HepG2 (cell line): Measurements from ENCODE around the gene KANSL1. TPM values are rescaled to one million over a fixed set of nuclear protein-coding genes. Genes with fewer than 3 reads are reported as not detected.
"Not testable (repeated sequence)": the region's sequence is repeated elsewhere in the genome, so short reads cannot be mapped to it uniquely, and the experiment has no call there.

ENCODE experiments used
- ATAC-seq: fragments of 200-7000 bp; cut with Tn5 transposase; 3 replicates; pipeline ENCODE4 v1.9.1; 2020; ENCODE audit warnings: mild to moderate bottlenecking, moderate library complexity
- BruUV-seq: library from RNA; stranded (reverse); fragments of 400-500 nt; replicated peaks from 2 replicates; lab custom pipeline; 2021; lab: Mats Ljungman, UMichigan
- CTCF ChIA-PET: fragments of 300-600 bp; formaldehyde crosslinking; extraction: SDS; loops from one replicate; lab custom pipeline; 2021; ENCODE audit warnings: low total read pairs, inconsistent platforms, low intra/inter-chr PET ratio; lab: Yijun Ruan, JAX
- POLR2A ChIA-PET: fragments of 350-600 bp; sonication (Branson Sonifier 250); formaldehyde crosslinking; loops from one replicate; lab custom pipeline; 2020; ENCODE audit warnings: antibody characterized with exemption, inconsistent platforms; lab: Yijun Ruan, JAX
- DNase-seq: peaks from one replicate; pipeline ENCODE4 v3.0.0-alpha.2; 2015; ENCODE audit warnings: low spot score
- FAIRE-seq: peaks from 3 replicates; lab custom pipeline; 2011; peaks lifted over from hg19 to GRCh38; lab: Jason Lieb, UNC
- H2AFZ ChIP-seq: one replicate; pipeline ENCODE4 v1.6.1; 2011; ENCODE audit warnings: low read length, inconsistent platforms
- H3K27ac ChIP-seq: fragments of 300-600 bp; 3 replicates; pipeline ENCODE4 v1.8.0; 2011; ENCODE audit warnings: mixed run types, mild to moderate bottlenecking, mixed read lengths, low read length, inconsistent platforms; ENCODE audit not compliant: insufficient read depth; ENCODE audit errors: extremely low read length
- H3K27me3 ChIP-seq, 2 experiments: fragments of 200-600 bp in 1 of 2; 2 replicates in 1 of 2; 3 replicates in 1 of 2; pipeline versions ENCODE4 v1.6.0 to v1.8.0; 2011; ENCODE audit warnings: low read length in 2 of 2, mild to moderate bottlenecking in 2 of 2, moderate library complexity in 2 of 2, inconsistent platforms in 1 of 2; ENCODE audit not compliant: insufficient read depth in 2 of 2, control insufficient read depth in 1 of 2
- H3K36me3 ChIP-seq, 2 experiments: fragments of 200-600 bp in 1 of 2; replicated peaks in 1 of 2; 2 replicates in 1 of 2; 3 replicates in 1 of 2; pipeline versions ENCODE4 v1.5.1 to v1.8.0; 2011; ENCODE audit warnings: low read length in 2 of 2, inconsistent platforms in 1 of 2; ENCODE audit not compliant: insufficient read depth in 2 of 2, control insufficient read depth in 1 of 2
- H3K4me1 ChIP-seq: 2 replicates; pipeline ENCODE4 v1.5.1; 2012; ENCODE audit warnings: low read length, inconsistent platforms; ENCODE audit not compliant: insufficient read depth
- H3K4me2 ChIP-seq: 2 replicates; pipeline ENCODE4 v1.6.0; 2011; ENCODE audit warnings: low read depth, low read length, inconsistent platforms
- H3K4me3 ChIP-seq, 3 experiments: fragments of 200-600 bp in 1 of 3; sonication (generic), shearing (Covaris generic) in 1 of 3; replicated peaks in 1 of 3; 2 replicates each; pipeline ENCODE4 v1.5.1; 2011 to 2016; ENCODE audit warnings: low read length in 3 of 3, inconsistent platforms in 2 of 3, low read depth in 2 of 3, mild to moderate bottlenecking in 2 of 3, control low read depth in 1 of 3, mixed read lengths in 1 of 3; ENCODE audit not compliant: insufficient read depth in 1 of 3
- H3K79me2 ChIP-seq: one replicate; pipeline ENCODE4 v1.6.1; 2011; ENCODE audit warnings: low read length, inconsistent platforms; ENCODE audit not compliant: insufficient read depth
- H3K9ac ChIP-seq: 2 replicates; pipeline ENCODE4 v1.6.0; 2011; ENCODE audit warnings: mild to moderate bottlenecking, low read depth, low read length, inconsistent platforms; ENCODE audit not compliant: insufficient read depth
- H3K9me3 ChIP-seq: 2 replicates; pipeline ENCODE4 v1.5.1; 2012; ENCODE audit warnings: mild to moderate bottlenecking, low read length
- H4K20me1 ChIP-seq: 2 replicates; pipeline ENCODE4 v1.6.0; 2011; ENCODE audit warnings: inconsistent platforms, mild to moderate bottlenecking, low read length, moderate library complexity; ENCODE audit not compliant: insufficient read depth
- FOXA1 ChIP-seq, 2 experiments: fragments of 450-650 bp in 1 of 2; sonication (generic) in 1 of 2; formaldehyde crosslinking in 1 of 2; IDR thresholded peaks; 2 replicates each; pipeline versions ENCODE4 v1.4.0 to v1.6.1; 2016 to 2020; ENCODE audit warnings: missing genetic modification reagents in 1 of 2
- FOXA3 ChIP-seq: IDR thresholded peaks from 2 replicates; pipeline ENCODE4 v1.6.1; 2016; ENCODE audit warnings: missing genetic modification reagents, missing compliant biosample characterization
- FOXK2 ChIP-seq: fragments of 450-650 bp; IDR thresholded peaks from 2 replicates; pipeline ENCODE4 v1.6.1; 2016
- GATAD2A ChIP-seq: IDR thresholded peaks from 2 replicates; pipeline ENCODE4 v1.6.1; 2016
- HOXA3 ChIP-seq: sonication (generic); formaldehyde crosslinking; IDR thresholded peaks from 2 replicates; pipeline ENCODE4 v1.5.0; 2020; ENCODE audit warnings: missing genetic modification reagents
- MED1 ChIP-seq: sonication (generic); formaldehyde crosslinking; IDR thresholded peaks from 2 replicates; pipeline ENCODE4 v1.4.0; 2020; ENCODE audit warnings: missing genetic modification reagents
- SALL1 ChIP-seq: sonication (generic); formaldehyde crosslinking; IDR thresholded peaks from 2 replicates; pipeline ENCODE4 v1.8.0; 2022; ENCODE audit warnings: mild to moderate bottlenecking, missing genetic modification reagents
- SAP130 ChIP-seq: IDR thresholded peaks from 2 replicates; pipeline ENCODE4 v1.6.1; 2016; ENCODE audit warnings: low read depth
- SOX13 ChIP-seq, 3 experiments: fragments of 450-650 bp in 1 of 3; sonication (generic) in 1 of 3; formaldehyde crosslinking in 1 of 3; IDR thresholded peaks in 2 of 3; conservative IDR thresholded peaks in 1 of 3; 2 replicates each; pipeline versions ENCODE4 v1.5.0 to v1.6.1; 2016 to 2020; ENCODE audit warnings: antibody characterized with exemption in 1 of 3, mild to moderate bottlenecking in 1 of 3, missing compliant biosample characterization in 1 of 3, missing genetic modification reagents in 1 of 3, moderate library complexity in 1 of 3
- WGBS: methylation state at CpG from one replicate; pipeline ENCODE4 v1.1.6; 2017; ENCODE audit warnings: low lambda C conversion rate; 5-methylcytosine and 5-hydroxymethylcytosine counted together
- in situ Hi-C: cut with HindIII; loops from 2 replicates; pipeline ENCODE4 v1.10.0; 2017; ENCODE audit warnings: low pct_unique_long_range_greater_than_20kb; ENCODE audit not compliant: extremely low pct_ligation_motif_present
- intact Hi-C: fragments of 100-400 bp; cut with micrococcal nuclease; formaldehyde crosslinking; loops from one replicate; pipeline ENCODE4 v1.10.0; 2022; ENCODE audit not compliant: unreplicated experiment
- polyA plus RNA-seq, 8 experiments: library from polyadenylated mRNA; depleted of rRNA in 3 of 8; stranded (reverse) in 7 of 8; unstranded in 1 of 8; fragments of >200 nt; fragmentation: Illumina TruSeq in 4 of 8; extraction: Trizol in 4 of 8; gene quantifications; 2 replicates each; pipeline versions ENCODE4 v1.2.1 to v1.2.3, GENCODE V29; 2011 to 2016; ENCODE audit warnings: low read depth in 4 of 8, missing spikeins in 1 of 8, mixed read lengths in 1 of 8; ENCODE audit not compliant: insufficient read depth in 1 of 8
- total RNA-seq, 5 experiments: library from RNA; depleted of rRNA; stranded (reverse); fragments of >200 nt; fragmentation: Illumina TruSeq; extraction: Trizol; gene quantifications; 2 replicates each; pipeline ENCODE4 v1.2.3, GENCODE V29; 2016; ENCODE audit warnings: low read depth in 1 of 5
- TF ChIP-seq, protein P1 (sequence below): sonication (generic); formaldehyde crosslinking; IDR thresholded peaks from 2 replicates; pipeline ENCODE4 v1.4.0; 2020; ENCODE audit warnings: missing genetic modification reagents

KANSL1 gene
- total and polyA plus RNA-seq, 2 of the 13 experiments (the other 11 are each of a cell fraction or from before 2014, with no cell fraction given): 24.0 to 59.6 TPM

DNA sequence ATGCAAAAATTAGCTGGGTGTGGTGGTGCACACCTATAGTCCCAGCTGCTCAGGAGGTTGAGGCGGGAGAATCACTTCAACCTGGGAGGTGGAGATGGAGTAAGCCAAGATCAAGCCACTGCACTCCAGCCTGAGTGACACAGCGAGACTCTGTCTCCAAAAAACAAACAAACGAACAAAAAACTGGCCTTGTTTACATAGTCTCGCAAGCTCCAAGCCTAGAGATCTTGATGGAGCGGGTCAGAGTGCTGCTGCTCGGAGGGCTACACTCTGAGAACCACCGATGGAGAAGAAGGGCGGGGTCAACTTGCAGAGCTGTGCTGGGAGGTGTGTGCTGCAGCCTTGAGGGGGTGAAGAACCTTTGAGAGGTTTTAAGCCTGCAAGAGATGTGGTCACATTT lies 38.1 kb upstream of the KANSL1 start:
- TF ChIP-seq GATAD2A (CRISPR knock-in tag) (0 out of 2 replicates have a peak, but pooled peaks have one; percentile 34), FOXA3 (CRISPR knock-in tag) (peak; percentile 90), FOXK2 (peak; percentile 26; the same call in 1 of the 2 replicates), MED1 (CRISPR knock-in tag) (peak; percentile 18; the same call in 1 of the 2 replicates), HOXA3 (CRISPR knock-in tag) (peak; percentile 36; the same call in 1 of the 2 replicates), SALL1 (peak; percentile 11; the same call in 1 of the 2 replicates), FOXA1 (IDR thresholded peaks at IDR 0.05) (peak; percentile 44; the same call in 1 of the 2 replicates), FOXA1 (CRISPR knock-in tag; IDR thresholded peaks at IDR 0.05) (peak; percentile 81), SAP130 (peak; percentile 19; the same call in 1 of the 2 replicates), SOX13 (CRISPR knock-in tag; conservative IDR thresholded peaks at IDR 0.05 in 1 of 2, IDR thresholded peaks at IDR 0.05 in 1 of 2) (peak in 1 of 2 experiments; percentile 32; a peak in 1 of 4 replicates)
- TF ChIP-seq, protein P1, sequence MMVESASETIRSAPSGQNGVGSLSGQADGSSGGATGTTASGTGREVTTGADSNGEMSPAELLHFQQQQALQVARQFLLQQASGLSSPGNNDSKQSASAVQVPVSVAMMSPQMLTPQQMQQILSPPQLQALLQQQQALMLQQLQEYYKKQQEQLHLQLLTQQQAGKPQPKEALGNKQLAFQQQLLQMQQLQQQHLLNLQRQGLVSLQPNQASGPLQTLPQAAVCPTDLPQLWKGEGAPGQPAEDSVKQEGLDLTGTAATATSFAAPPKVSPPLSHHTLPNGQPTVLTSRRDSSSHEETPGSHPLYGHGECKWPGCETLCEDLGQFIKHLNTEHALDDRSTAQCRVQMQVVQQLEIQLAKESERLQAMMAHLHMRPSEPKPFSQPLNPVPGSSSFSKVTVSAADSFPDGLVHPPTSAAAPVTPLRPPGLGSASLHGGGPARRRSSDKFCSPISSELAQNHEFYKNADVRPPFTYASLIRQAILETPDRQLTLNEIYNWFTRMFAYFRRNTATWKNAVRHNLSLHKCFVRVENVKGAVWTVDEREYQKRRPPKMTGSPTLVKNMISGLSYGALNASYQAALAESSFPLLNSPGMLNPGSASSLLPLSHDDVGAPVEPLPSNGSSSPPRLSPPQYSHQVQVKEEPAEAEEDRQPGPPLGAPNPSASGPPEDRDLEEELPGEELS: 0 out of 2 replicates have a peak, but pooled peaks have one; percentile 12
- H2AFZ ChIP-seq; H3K36me3 ChIP-seq; H3K27ac ChIP-seq; intact Hi-C loops; H3K9me3 ChIP-seq; H3K4me1 ChIP-seq; H3K27me3 ChIP-seq; H3K9ac ChIP-seq; H3K79me2 ChIP-seq; CTCF ChIA-PET; POLR2A ChIA-PET; in situ Hi-C loops; BruUV-seq; H4K20me1 ChIP-seq; TF ChIP-seq SOX13 (IDR thresholded peaks at IDR 0.05): not testable (repeated sequence)
- Histone ChIP-seq H3K4me3 (peak overlapping the region in 1 of 3 experiments; percentile 23; a peak in 1 of 6 replicates), H3K4me2 (peak overlapping the region; percentile 55)
- 4% methylated on average over 8 of the region's 8 CpGs for WGBS
- DNase-seq (peak; percentile 7), FAIRE-seq (peak; percentile 79), ATAC-seq (peak; percentile 86)
